SK-N-SH (cell line): Measurements from ENCODE around the gene ITGA8. TPM values are rescaled to one million over a fixed set of nuclear protein-coding genes. Genes with fewer than 3 reads are reported as not detected.

ENCODE experiments used
- CTCF ChIA-PET: fragments of 300-600, 350-600 bp; formaldehyde crosslinking; extraction: SDS; loops from one replicate; lab custom pipeline; 2021; lab: Yijun Ruan, JAX
- POLR2A ChIA-PET: fragments of 350-600 bp; sonication (Branson Sonifier 250); formaldehyde crosslinking; extraction: SDS; loops from one replicate; lab custom pipeline; 2020; ENCODE audit warnings: antibody characterized with exemption, inconsistent platforms; lab: Yijun Ruan, JAX
- DNase-seq: peaks from one replicate; pipeline ENCODE4 v3.0.0; 2012
- H2AFZ ChIP-seq: fragments of 200-600 bp; sonication (generic); 2 replicates; pipeline ENCODE4 v1.8.1; 2016; ENCODE audit warnings: antibody characterized with exemption, mild to moderate bottlenecking, low read depth
- H3F3A ChIP-seq: fragments of 200-600 bp; sonication (generic); replicated peaks from 2 replicates; pipeline ENCODE3; 2016; ENCODE audit warnings: antibody characterized with exemption, mild to moderate bottlenecking; ENCODE audit not compliant: insufficient read depth
- H3K27ac ChIP-seq, 2 experiments: fragments of 200-500 bp in 1 of 2; fragments of 200-600 bp in 1 of 2; sonication (Bioruptor generic) in 1 of 2; sonication (generic), shearing (Covaris generic) in 1 of 2; 2 replicates each; pipeline versions ENCODE4 v1.5.1 to v1.6.1; 2014 to 2016; ENCODE audit warnings: low read depth in 2 of 2, inconsistent platforms in 1 of 2, low read length in 1 of 2, mild to moderate bottlenecking in 1 of 2, mixed read lengths in 1 of 2
- H3K27me3 ChIP-seq: fragments of 200-600 bp; sonication (generic), shearing (Covaris generic); 2 replicates; pipeline ENCODE4 v1.6.1; 2016; ENCODE audit warnings: mixed run types; ENCODE audit not compliant: insufficient read depth
- H3K36me3 ChIP-seq, 2 experiments: fragments of 200-500 bp in 1 of 2; fragments of 200-600 bp in 1 of 2; sonication (Bioruptor generic) in 1 of 2; sonication (generic) in 1 of 2; replicated peaks in 1 of 2; 2 replicates each; pipeline versions ENCODE3 to v1.5.1; 2014 to 2016; ENCODE audit warnings: low read length in 1 of 2, mild to moderate bottlenecking in 1 of 2; ENCODE audit not compliant: insufficient read depth in 2 of 2, control insufficient read depth in 1 of 2
- H3K4me1 ChIP-seq, 2 experiments: fragments of 200-500 bp in 1 of 2; fragments of 200-600 bp in 1 of 2; sonication (Bioruptor generic) in 1 of 2; sonication (generic), shearing (Covaris generic) in 1 of 2; 2 replicates each; pipeline versions ENCODE4 v1.5.1 to v1.6.1; 2014 to 2016; ENCODE audit warnings: low read depth in 1 of 2, low read length in 1 of 2, mixed run types in 1 of 2; ENCODE audit not compliant: insufficient read depth in 2 of 2, control insufficient read depth in 1 of 2
- H3K4me2 ChIP-seq: fragments of 200-600 bp; sonication (generic), shearing (Covaris generic); 2 replicates; pipeline ENCODE4 v1.6.1; 2017; ENCODE audit warnings: mixed run types
- H3K4me3 ChIP-seq, 2 experiments: fragments of 200-500 bp in 1 of 2; fragments of 200-600 bp in 1 of 2; sonication (Bioruptor generic) in 1 of 2; sonication (generic), shearing (Covaris generic) in 1 of 2; 2 replicates each; pipeline versions ENCODE4 v1.5.1 to v1.8.1; 2014 to 2016; ENCODE audit warnings: low read depth in 2 of 2, inconsistent platforms in 1 of 2, low read length in 1 of 2, mild to moderate bottlenecking in 1 of 2, mixed read lengths in 1 of 2, moderate library complexity in 1 of 2
- H3K79me2 ChIP-seq: fragments of 200-600 bp; sonication (generic); 2 replicates; pipeline ENCODE4 v1.8.1; 2017; ENCODE audit warnings: mild to moderate bottlenecking; ENCODE audit not compliant: insufficient read depth
- H3K9ac ChIP-seq: fragments of 200-600 bp; sonication (generic); 2 replicates; pipeline ENCODE4 v1.6.1; 2017; ENCODE audit warnings: mixed run types
- H3K9me2 ChIP-seq: fragments of 200-600 bp; sonication (generic); 2 replicates; pipeline ENCODE4 v1.6.1; 2017; ENCODE audit warnings: mixed run types
- H3K9me3 ChIP-seq: fragments of 200-600 bp; sonication (generic); 2 replicates; pipeline ENCODE4 v1.6.1; 2017; ENCODE audit warnings: mixed run types, mild to moderate bottlenecking, moderate library complexity
- H4K20me1 ChIP-seq: fragments of 200-600 bp; sonication (generic); 2 replicates; pipeline ENCODE4 v1.6.1; 2017; ENCODE audit warnings: mild to moderate bottlenecking, mixed run types; ENCODE audit not compliant: insufficient read depth
- CTCF ChIP-seq: fragments of 200-600 bp; sonication (generic); IDR thresholded peaks from 2 replicates; pipeline ENCODE4 v1.6.1; 2017; ENCODE audit warnings: antibody characterized with exemption, mild to moderate bottlenecking, moderate library complexity
- EP300 ChIP-seq, 2 experiments: IDR thresholded peaks; 2 replicates each; pipeline versions ENCODE4 v1.4.0 to v1.6.1; 2012; ENCODE audit warnings: borderline replicate concordance in 1 of 2, low read depth in 1 of 2, low read length in 1 of 2
- FOSL2 ChIP-seq: IDR thresholded peaks from 2 replicates; pipeline ENCODE4 v1.4.0; 2012; ENCODE audit warnings: low read depth, mild to moderate bottlenecking, moderate library complexity, borderline replicate concordance
- GATA2 ChIP-seq: sonication (generic); formaldehyde crosslinking; IDR thresholded peaks from 2 replicates; pipeline ENCODE4 v1.5.0; 2020; ENCODE audit warnings: mild to moderate bottlenecking, missing genetic modification reagents
- PBX3 ChIP-seq: IDR thresholded peaks from 2 replicates; pipeline ENCODE4; 2012
- POLR2AphosphoS5 ChIP-seq: IDR thresholded peaks from 2 replicates; pipeline ENCODE4 v1.6.1; 2012; ENCODE audit warnings: low read depth, low read length
- TCF12 ChIP-seq: IDR thresholded peaks from 2 replicates; pipeline ENCODE4 v1.4.0; 2012
- ZBTB33 ChIP-seq: IDR thresholded peaks from 2 replicates; pipeline ENCODE4 v1.4.0; 2012; ENCODE audit warnings: low read depth, borderline replicate concordance
- WGBS: methylation state at CpG from one replicate; pipeline ENCODE4 v1.1.6; 2017; ENCODE audit warnings: low lambda C conversion rate; 5-methylcytosine and 5-hydroxymethylcytosine counted together
- polyA plus RNA-seq, 3 experiments: library from polyadenylated mRNA; depleted of rRNA; stranded (reverse); fragments of >200 nt; gene quantifications; 2 replicates each; pipeline ENCODE4 v1.2.3, GENCODE V29; 2012

ITGA8 gene
- polyA plus RNA-seq, 1 of the 3 experiments (the other 2 are of a cell fraction): not detected

GRCh38 chr10:15652757-15653156 is 67.0 kb downstream of the ITGA8 start:
- ChIA-PET POLR2A (no interaction called here), CTCF (no interaction called here)
- no peaks in the 10 kb centered on the region for H3K4me1 ChIP-seq
- H3F3A ChIP-seq: no peaks in the 10 kb centered on the region
- H3K36me3 ChIP-seq: no peaks in the 10 kb centered on the region
- no peaks in the 10 kb centered on the region for H3K27me3 ChIP-seq
- H3K9ac ChIP-seq: no peak overlapping the region
- H3K9me2 ChIP-seq: no peaks in the 10 kb centered on the region
- H4K20me1 ChIP-seq: no peaks in the 10 kb centered on the region
- TF ChIP-seq TCF12: no peak
- TF ChIP-seq FOSL2: no peak
- no peak for TF ChIP-seq ZBTB33
- TF ChIP-seq EP300 (IDR thresholded peaks at IDR 0.05; ENCODE audit: borderline replicate concordance in 1 of 2, low read depth in 1 of 2, low read length in 1 of 2): no peak
- TF ChIP-seq POLR2AphosphoS5: no peak
- TF ChIP-seq GATA2 (CRISPR knock-in tag): no peak
- no peaks in the 10 kb centered on the region for H3K9me3 ChIP-seq
- H2AFZ ChIP-seq: no peak overlapping the region
- 38% methylated on average over 3 of the region's 4 CpGs for WGBS
- no peak overlapping the region for H3K27ac ChIP-seq
- no peak overlapping the region for H3K4me2 ChIP-seq
- H3K4me3 ChIP-seq: no peak overlapping the region
- DNase-seq: no peak
- no peaks in the 10 kb centered on the region for H3K79me2 ChIP-seq

DNA sequence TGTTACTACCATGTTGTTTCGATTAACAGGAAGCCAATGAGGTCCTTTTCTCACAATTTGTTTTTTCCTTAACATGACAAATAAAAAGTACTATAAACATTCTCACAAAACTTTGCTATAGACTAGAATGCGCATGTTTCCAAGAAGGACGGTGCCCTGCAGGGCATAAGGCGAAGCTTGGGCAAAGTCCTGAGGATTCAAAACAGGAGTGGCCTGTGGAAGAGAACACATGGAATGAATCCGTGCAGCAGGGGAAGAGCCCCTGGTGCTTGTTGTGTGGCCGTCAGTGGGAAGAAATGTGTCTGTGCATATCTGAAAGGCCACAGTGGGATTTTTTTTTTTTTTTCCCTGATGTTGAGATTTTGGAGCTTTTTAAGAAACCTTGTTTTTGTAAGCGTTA is 67.6 kb downstream of the ITGA8 start:
- H3K9ac ChIP-seq: no peak overlapping the region
- H3K27ac ChIP-seq: no peak overlapping the region
- no peaks in the 10 kb centered on the region for H3K4me1 ChIP-seq
- TF ChIP-seq PBX3 (no peak), CTCF (no peak)
- no peak overlapping the region for H3K4me3 ChIP-seq
- H3K79me2 ChIP-seq: no peaks in the 10 kb centered on the region
- no peaks in the 10 kb centered on the region for H3F3A ChIP-seq
- H3K36me3 ChIP-seq: no peaks in the 10 kb centered on the region
- DNase-seq: no peak
- H3K9me2 ChIP-seq: no peaks in the 10 kb centered on the region
- H2AFZ ChIP-seq: no peak overlapping the region
- ChIA-PET CTCF (no interaction called here), POLR2A (no interaction called here)
- no peaks in the 10 kb centered on the region for H3K9me3 ChIP-seq
- H3K4me2 ChIP-seq: no peak overlapping the region
- H4K20me1 ChIP-seq: no peaks in the 10 kb centered on the region
- WGBS: 51% methylated on average over 7 of the region's 7 CpGs
- H3K27me3 ChIP-seq: no peaks in the 10 kb centered on the region
